ENCODE measurements around the gene FANK1.

The FANK1 gene

GRCh38 chr10:126058104-126058503, 161.7 kb downstream of the FANK1 start:
- TF ChIP-seq CTCF (IDR thresholded peaks at IDR 0.05; ENCODE audit: low read depth, low read length) = no peak
- H3K4me3 ChIP-seq (ENCODE audit: low read depth, low read length) = no peak overlapping the region

- H3K4me3 ChIP-seq (ENCODE audit: low read depth, low read length) = no peak overlapping the region
- no peak for TF ChIP-seq CTCF (IDR thresholded peaks at IDR 0.05; ENCODE audit: low read depth, low read length)
These were observed 162.1 kb downstream of the FANK1 start for GRCh38 chr10:126058507-126058906.
